ENCODE results near the gene TBC1D8.

DNA sequence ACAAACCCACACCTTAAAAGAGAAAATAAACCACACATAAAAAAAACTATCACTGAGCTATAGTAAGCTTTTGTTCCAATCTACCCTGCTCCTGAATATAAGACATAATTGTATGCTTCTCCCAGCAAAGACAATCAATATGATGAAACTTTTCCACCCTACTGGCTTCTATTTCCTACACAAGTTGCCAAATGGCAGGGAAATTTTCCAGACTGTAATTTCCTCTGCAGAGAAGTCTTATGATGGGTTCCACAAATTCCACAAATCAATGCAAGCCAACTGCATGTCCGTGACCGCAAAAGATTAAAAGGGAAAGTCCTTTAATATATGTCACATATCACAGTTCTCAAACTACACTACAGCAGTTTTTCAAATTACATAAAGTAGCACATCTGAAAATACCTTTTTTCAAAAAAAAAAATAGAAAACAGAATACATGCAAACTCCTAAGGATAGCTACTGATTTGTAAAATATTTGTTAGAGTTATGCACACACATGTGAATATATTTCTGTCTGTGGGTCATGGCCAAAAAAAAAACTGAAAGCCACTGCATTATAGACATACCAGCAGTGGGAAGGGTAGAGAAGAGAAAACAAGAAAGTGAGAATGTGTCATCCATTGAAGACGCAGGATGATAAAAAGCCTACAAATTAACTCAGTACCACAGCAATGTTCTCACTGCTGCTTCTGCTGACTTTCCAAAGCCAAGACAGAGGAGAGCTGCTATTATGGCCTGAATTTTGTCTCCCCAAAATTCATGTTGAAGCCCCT lies 87.6 kb downstream of the TBC1D8 start:
- no peak for TF ChIP-seq EZH2 (IDR thresholded peaks at IDR 0.05; ENCODE audit: low read depth, unreplicated experiment)
- TF ChIP-seq, protein P1, sequence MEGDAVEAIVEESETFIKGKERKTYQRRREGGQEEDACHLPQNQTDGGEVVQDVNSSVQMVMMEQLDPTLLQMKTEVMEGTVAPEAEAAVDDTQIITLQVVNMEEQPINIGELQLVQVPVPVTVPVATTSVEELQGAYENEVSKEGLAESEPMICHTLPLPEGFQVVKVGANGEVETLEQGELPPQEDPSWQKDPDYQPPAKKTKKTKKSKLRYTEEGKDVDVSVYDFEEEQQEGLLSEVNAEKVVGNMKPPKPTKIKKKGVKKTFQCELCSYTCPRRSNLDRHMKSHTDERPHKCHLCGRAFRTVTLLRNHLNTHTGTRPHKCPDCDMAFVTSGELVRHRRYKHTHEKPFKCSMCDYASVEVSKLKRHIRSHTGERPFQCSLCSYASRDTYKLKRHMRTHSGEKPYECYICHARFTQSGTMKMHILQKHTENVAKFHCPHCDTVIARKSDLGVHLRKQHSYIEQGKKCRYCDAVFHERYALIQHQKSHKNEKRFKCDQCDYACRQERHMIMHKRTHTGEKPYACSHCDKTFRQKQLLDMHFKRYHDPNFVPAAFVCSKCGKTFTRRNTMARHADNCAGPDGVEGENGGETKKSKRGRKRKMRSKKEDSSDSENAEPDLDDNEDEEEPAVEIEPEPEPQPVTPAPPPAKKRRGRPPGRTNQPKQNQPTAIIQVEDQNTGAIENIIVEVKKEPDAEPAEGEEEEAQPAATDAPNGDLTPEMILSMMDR (conservative IDR thresholded peaks at IDR 0.05; ENCODE audit: low read depth in 2 of 2), result no peak
- TF ChIP-seq STAT1 (IDR thresholded peaks at IDR 0.05; ENCODE audit: unreplicated experiment), result no peak
- no peak for TF ChIP-seq POLR2AphosphoS5 (IDR thresholded peaks at IDR 0.05; ENCODE audit: low read depth)
- no peak for TF ChIP-seq CREB1 (CRISPR knock-in tag; IDR thresholded peaks at IDR 0.05; ENCODE audit: low read depth)
- TF ChIP-seq JUNB (IDR thresholded peaks at IDR 0.05; ENCODE audit: unreplicated experiment), result no peak
- TF ChIP-seq, protein P2, sequence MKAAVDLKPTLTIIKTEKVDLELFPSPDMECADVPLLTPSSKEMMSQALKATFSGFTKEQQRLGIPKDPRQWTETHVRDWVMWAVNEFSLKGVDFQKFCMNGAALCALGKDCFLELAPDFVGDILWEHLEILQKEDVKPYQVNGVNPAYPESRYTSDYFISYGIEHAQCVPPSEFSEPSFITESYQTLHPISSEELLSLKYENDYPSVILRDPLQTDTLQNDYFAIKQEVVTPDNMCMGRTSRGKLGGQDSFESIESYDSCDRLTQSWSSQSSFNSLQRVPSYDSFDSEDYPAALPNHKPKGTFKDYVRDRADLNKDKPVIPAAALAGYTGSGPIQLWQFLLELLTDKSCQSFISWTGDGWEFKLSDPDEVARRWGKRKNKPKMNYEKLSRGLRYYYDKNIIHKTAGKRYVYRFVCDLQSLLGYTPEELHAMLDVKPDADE (IDR thresholded peaks at IDR 0.05), result no peak
- TF ChIP-seq EZH2phosphoT487 (IDR thresholded peaks at IDR 0.05; ENCODE audit: unreplicated experiment), result no peak
- no peak for TF ChIP-seq ZNF114 (CRISPR knock-in tag; IDR thresholded peaks at IDR 0.05)
- no peak for TF ChIP-seq REST (IDR thresholded peaks at IDR 0.05; ENCODE audit: unreplicated experiment)
- TF ChIP-seq ZNF331 (CRISPR knock-in tag; IDR thresholded peaks at IDR 0.05; ENCODE audit: low read depth), result no peak

Data from GM23338 (cell line).